Stomach smooth muscle (tissue), 2 donors: ENCODE measurements around the gene RABGAP1L.
"Not testable (repeated sequence)": the region's sequence is repeated elsewhere in the genome, so short reads cannot be mapped to it uniquely, and the experiment has no call there.

Experiments used
- H3K27ac ChIP-seq: one replicate; pipeline ENCODE4 v1.7.0; 2013; ENCODE audit warnings: mild to moderate bottlenecking, low read length, inconsistent platforms
- H3K27me3 ChIP-seq, 2 donors: one replicate each; pipeline ENCODE4 v1.7.0; 2013; ENCODE audit warnings: low read length in 2 of 2; ENCODE audit not compliant: insufficient read depth in 2 of 2, control insufficient read depth in 1 of 2
- H3K36me3 ChIP-seq, 2 donors: one replicate each; pipeline ENCODE4 v1.7.0; 2013; ENCODE audit warnings: low read length in 2 of 2; ENCODE audit not compliant: control insufficient read depth in 2 of 2, insufficient read depth in 2 of 2
- H3K4me1 ChIP-seq: one replicate; pipeline ENCODE4 v1.7.0; 2013; ENCODE audit warnings: low read length; ENCODE audit not compliant: control insufficient read depth, insufficient read depth
- H3K4me3 ChIP-seq, 2 donors: one replicate each; pipeline ENCODE4 v1.7.0; 2013; ENCODE audit warnings: low read length in 2 of 2
- H3K9ac ChIP-seq, 2 donors: one replicate each; pipeline ENCODE4 v1.7.0; 2013; ENCODE audit warnings: low read length in 2 of 2, mild to moderate bottlenecking in 1 of 2
- H3K9me3 ChIP-seq, 2 donors: one replicate each; pipeline ENCODE4 v1.7.0; 2013; ENCODE audit warnings: low read length in 2 of 2; ENCODE audit not compliant: control insufficient read depth in 2 of 2
- donor health status: healthy.
- donor health status: Pancreatic carcinoma.

The RABGAP1L gene

GRCh38 chr1:175000697-175001187 is 841.4 kb downstream of the RABGAP1L start:
- no peak overlapping the region for H3K27ac ChIP-seq
- H3K4me1 ChIP-seq, result peaks cover 10% of the 10 kb centered on the region
- H3K9ac ChIP-seq, result peak overlapping the region; percentile 62 to 80
- H3K4me3 ChIP-seq, result peak overlapping the region; percentile 80 to 90
- no peaks in the 10 kb centered on the region for H3K9me3 ChIP-seq
- H3K27me3 ChIP-seq, result no peaks in the 10 kb centered on the region
- peaks cover 6% of the 10 kb centered on the region in 2 donors for H3K36me3 ChIP-seq

DNA sequence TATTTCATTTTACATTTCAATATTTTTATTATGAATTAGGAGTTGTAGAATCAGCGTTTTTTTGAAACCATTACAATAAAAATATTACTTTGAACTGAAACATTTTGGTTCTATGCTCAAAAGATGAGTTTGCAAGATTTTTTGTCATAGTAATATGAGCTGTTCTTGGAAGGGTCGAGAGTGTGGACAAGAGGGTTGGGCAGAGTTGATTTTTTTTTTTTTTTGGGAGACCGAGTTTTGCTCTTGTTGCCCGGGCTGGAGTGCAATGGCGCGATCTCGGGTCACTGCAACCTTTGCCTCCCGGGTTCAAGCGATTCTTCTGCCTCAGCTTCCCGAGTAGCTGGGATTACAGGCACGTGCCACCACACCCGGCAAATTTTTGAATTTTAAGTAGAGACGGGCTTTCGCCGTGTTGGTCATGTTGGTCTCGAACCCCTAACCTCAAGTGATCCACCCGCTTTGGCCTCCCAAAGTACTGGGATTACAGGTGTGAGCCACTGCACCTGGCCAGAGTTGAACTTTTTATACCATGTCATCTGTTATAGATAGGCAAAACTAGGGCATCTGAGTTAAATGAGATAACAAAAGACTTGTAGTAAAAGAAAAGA is 843.7 kb downstream of the RABGAP1L start:
- Histone ChIP-seq H3K4me1 (peaks cover 10% of the 10 kb centered on the region), H3K9ac (no peak overlapping the region), H3K27ac (no peak overlapping the region), H3K27me3 (no peaks in the 10 kb centered on the region), H3K4me3 (no peak overlapping the region), H3K9me3 (no peaks in the 10 kb centered on the region), H3K36me3 (peaks cover 9 to 11% of the 10 kb centered on the region in 2 donors)

- H3K9me3 ChIP-seq, result no peaks in the 10 kb centered on the region
- no peak overlapping the region for H3K9ac ChIP-seq
- no peak overlapping the region for H3K4me3 ChIP-seq
- H3K4me1 ChIP-seq, result peaks cover 10% of the 10 kb centered on the region
- peaks cover 11 to 13% of the 10 kb centered on the region in 2 donors for H3K36me3 ChIP-seq
- no peak overlapping the region for H3K27ac ChIP-seq
- no peaks in the 10 kb centered on the region for H3K27me3 ChIP-seq
These were observed 844.2 kb downstream of the RABGAP1L start for GRCh38 chr1:175003521-175003920.

DNA sequence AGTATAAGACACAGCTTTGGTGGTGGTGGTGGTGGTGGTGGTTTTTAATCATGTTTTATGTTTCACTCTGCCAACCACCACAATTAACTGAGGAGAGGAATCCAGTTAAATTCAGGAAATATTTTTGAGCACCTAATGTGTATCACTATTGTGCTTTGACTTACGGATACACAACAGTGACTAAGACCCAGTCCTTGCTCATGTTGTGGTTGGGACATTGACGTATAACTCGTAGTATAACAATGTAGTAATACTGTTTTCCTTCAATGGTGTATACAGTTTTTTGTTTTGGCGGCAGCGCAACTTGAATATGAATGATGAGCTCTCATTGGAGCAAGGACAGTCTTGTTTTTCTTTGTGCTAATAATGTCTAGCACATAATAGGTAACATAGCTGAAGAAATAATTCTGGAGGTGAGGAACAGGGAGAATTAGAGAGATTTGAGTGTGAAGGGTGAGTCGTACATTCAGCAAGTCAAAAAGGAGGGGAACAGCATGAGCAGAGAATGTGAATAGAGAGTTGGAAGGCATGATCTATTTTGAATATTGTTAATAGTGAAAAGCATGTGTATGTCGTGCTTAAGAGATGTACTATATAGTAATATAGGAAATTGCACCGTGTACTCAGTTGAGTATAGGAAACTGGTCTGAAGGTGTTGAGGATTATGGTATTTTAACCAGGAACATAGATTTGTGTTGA is 845.9 kb downstream of the RABGAP1L start:
- Histone ChIP-seq H3K27me3 (no peaks in the 10 kb centered on the region), H3K4me3 (no peak overlapping the region), H3K4me1 (peaks cover 8% of the 10 kb centered on the region), H3K36me3 (peaks cover 14 to 22% of the 10 kb centered on the region in 2 donors), H3K9ac (no peak overlapping the region), H3K9me3 (no peaks in the 10 kb centered on the region), H3K27ac (no peak overlapping the region)

GRCh38 chr1:175009532-175009931 is 850.2 kb downstream of the RABGAP1L start:
- Histone ChIP-seq H3K27me3 (no peaks in the 10 kb centered on the region), H3K9ac (no peak overlapping the region), H3K9me3 (no peaks in the 10 kb centered on the region), H3K4me1 (no peaks in the 10 kb centered on the region), H3K4me3 (no peak overlapping the region), H3K27ac (no peak overlapping the region), H3K36me3 (peaks cover 41 to 47% of the 10 kb centered on the region in 2 donors)

DNA sequence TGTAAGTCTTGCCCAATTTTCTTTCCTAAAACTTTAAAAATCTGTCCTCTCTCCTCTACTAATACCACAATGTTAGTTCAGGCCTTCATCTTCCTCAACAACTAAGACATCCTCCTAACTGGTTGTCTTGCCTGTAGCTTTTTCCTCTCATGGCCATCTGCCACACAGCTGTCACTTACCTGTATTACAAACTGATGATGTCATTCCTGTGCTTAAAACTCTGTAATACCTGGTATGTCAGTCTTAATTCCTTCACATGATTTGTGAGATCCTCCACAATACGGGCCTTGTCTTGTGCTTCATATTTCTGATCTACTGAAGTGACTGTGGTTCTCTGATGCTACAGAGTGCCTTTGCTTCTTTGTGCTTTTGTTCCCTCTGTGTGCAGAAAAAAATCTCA is 854.1 kb downstream of the RABGAP1L start:
- no peaks in the 10 kb centered on the region for H3K27me3 ChIP-seq
- no peak overlapping the region for H3K4me3 ChIP-seq
- no peaks in the 10 kb centered on the region for H3K4me1 ChIP-seq
- H3K9ac ChIP-seq, result no peak overlapping the region
- H3K36me3 ChIP-seq, result peaks cover 55 to 63% of the 10 kb centered on the region in 2 donors
- H3K27ac ChIP-seq, result no peak overlapping the region
- no peaks in the 10 kb centered on the region for H3K9me3 ChIP-seq

- H3K4me3 ChIP-seq, result no peak overlapping the region
- no peaks in the 10 kb centered on the region for H3K9me3 ChIP-seq
- H3K27ac ChIP-seq, result no peak overlapping the region
- no peak overlapping the region for H3K9ac ChIP-seq
- no peaks in the 10 kb centered on the region for H3K27me3 ChIP-seq
- no peaks in the 10 kb centered on the region for H3K4me1 ChIP-seq
- peaks cover 50 to 57% of the 10 kb centered on the region in 2 donors for H3K36me3 ChIP-seq
These were observed 855.9 kb downstream of the RABGAP1L start for GRCh38 chr1:175015243-175015642.

GRCh38 chr1:175019524-175019923 is 860.2 kb downstream of the RABGAP1L start:
- no peaks in the 10 kb centered on the region for H3K9me3 ChIP-seq
- no peak overlapping the region for H3K9ac ChIP-seq
- no peaks in the 10 kb centered on the region for H3K27me3 ChIP-seq
- H3K4me3 ChIP-seq, result no peak overlapping the region
- H3K27ac ChIP-seq, result no peak overlapping the region
- peaks cover 24 to 32% of the 10 kb centered on the region in 2 donors for H3K36me3 ChIP-seq
- peaks cover 6% of the 10 kb centered on the region for H3K4me1 ChIP-seq

DNA sequence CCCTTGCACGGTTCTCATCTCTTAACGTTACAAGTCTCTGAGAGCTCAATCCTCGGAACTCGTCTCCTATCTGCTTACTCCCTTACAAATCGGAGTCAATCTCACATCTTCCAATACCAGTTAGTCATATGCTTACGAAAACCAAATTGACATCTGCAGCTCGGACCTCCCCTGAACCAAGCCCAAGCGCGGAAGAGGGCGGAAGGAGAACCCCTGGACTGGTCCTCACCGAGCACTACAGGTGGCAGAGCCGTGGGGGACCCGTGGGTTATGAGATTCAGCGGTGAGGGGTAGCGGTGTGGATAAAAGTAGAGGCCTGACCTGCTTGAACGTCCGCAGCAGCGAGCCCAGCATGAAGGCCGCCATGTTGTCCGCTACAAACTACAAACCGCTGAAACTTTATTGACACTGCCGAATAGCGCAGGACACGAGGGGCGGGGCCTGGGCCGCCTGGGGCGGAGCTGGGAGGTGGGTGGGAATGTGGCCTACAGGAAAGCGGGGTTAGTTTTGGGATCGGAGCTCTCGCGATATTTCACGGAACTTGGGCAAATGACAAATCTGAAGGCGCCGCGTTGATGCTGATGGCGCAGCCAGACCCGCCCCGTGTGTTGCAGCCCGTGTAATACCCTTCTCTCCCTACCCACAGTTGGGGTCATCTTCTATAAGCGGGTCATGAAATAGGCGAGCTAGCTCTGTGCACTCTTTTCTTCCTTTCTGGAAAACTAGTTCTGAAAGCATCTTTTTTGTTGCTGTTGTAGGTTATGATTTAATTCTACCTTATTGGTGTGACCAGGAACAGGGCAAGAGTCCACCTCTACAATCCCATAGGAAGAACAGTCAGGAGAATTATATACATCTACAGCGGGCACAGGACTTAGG is 864.0 kb downstream of the RABGAP1L start, which contains the start of gene MRPS14:
Gene MRPS14, minus strand, starts transcription at position 383 of the 879 bp plus-strand sequence. Its CDS starts 17 bp downstream, at position 366.
- Histone ChIP-seq H3K9me3 (no peaks in the 10 kb centered on the region), H3K9ac (peak within 1 kb of the TSS; percentile 90 to 99), H3K27ac (peak within 1 kb of the TSS; percentile 77), H3K36me3 (peaks cover 1 to 5% of the 10 kb centered on the region in 2 donors), H3K4me3 (peak within 1 kb of the TSS; percentile 88 to 100), H3K27me3 (no peaks in the 10 kb centered on the region), H3K4me1 (peaks cover 6% of the 10 kb centered on the region)

DNA sequence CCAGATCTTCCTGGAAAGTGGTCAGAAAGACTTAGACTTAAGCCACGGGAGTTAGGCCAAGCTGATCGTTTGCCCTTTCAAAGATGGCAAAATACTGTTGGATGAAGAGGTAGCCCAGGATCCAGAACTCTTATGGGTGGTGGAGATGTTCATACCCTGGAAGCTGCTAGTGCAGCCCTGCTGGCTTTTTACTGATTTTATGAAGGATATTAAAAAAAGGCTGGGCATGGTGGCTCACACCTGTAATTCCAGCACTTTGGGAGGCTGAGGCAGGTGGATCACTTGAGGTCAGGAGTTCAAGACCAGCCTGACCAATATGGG is 864.6 kb downstream of the RABGAP1L start:
- H3K27ac ChIP-seq, result peak overlapping the region; percentile 77
- H3K4me1 ChIP-seq, H3K36me3 ChIP-seq, H3K27me3 ChIP-seq, H3K9me3 ChIP-seq: not testable (repeated sequence)
- H3K4me3 ChIP-seq, result peak overlapping the region; percentile 88 to 100
- peak overlapping the region; percentile 77 to 79 for H3K9ac ChIP-seq
